IPS-15b (cell line): Measurements from ENCODE around the gene ATG13.

ENCODE experiments used
- H3K27me3 ChIP-seq: one replicate; pipeline ENCODE4 v1.6.1; 2013; ENCODE audit warnings: low read length; ENCODE audit not compliant: control insufficient read depth, insufficient read depth
- H3K36me3 ChIP-seq: one replicate; pipeline ENCODE4 v1.6.1; 2013; ENCODE audit warnings: low read length; ENCODE audit not compliant: control insufficient read depth, insufficient read depth
- H3K4me1 ChIP-seq: one replicate; pipeline ENCODE4 v1.6.1; 2013; ENCODE audit warnings: mild to moderate bottlenecking, low read length; ENCODE audit not compliant: control insufficient read depth, insufficient read depth
- H3K4me3 ChIP-seq: one replicate; pipeline ENCODE4 v1.5.1; 2013; ENCODE audit warnings: low read depth, low read length
- H3K9ac ChIP-seq: one replicate; pipeline ENCODE4 v1.6.1; 2013; ENCODE audit warnings: low read depth, mild to moderate bottlenecking, low read length
- H3K9me3 ChIP-seq: one replicate; pipeline ENCODE4 v1.6.1; 2013; ENCODE audit warnings: mild to moderate bottlenecking, low read length; ENCODE audit not compliant: control insufficient read depth, insufficient read depth

The ATG13 gene

GRCh38 chr11:46672381-46672839, 55.1 kb downstream of the ATG13 start:
- Histone ChIP-seq H3K9ac (no peak overlapping the region), H3K36me3 (peaks cover 31% of the 10 kb centered on the region), H3K9me3 (no peaks in the 10 kb centered on the region), H3K27me3 (no peaks in the 10 kb centered on the region), H3K4me3 (no peak overlapping the region), H3K4me1 (peaks cover 16% of the 10 kb centered on the region)

DNA sequence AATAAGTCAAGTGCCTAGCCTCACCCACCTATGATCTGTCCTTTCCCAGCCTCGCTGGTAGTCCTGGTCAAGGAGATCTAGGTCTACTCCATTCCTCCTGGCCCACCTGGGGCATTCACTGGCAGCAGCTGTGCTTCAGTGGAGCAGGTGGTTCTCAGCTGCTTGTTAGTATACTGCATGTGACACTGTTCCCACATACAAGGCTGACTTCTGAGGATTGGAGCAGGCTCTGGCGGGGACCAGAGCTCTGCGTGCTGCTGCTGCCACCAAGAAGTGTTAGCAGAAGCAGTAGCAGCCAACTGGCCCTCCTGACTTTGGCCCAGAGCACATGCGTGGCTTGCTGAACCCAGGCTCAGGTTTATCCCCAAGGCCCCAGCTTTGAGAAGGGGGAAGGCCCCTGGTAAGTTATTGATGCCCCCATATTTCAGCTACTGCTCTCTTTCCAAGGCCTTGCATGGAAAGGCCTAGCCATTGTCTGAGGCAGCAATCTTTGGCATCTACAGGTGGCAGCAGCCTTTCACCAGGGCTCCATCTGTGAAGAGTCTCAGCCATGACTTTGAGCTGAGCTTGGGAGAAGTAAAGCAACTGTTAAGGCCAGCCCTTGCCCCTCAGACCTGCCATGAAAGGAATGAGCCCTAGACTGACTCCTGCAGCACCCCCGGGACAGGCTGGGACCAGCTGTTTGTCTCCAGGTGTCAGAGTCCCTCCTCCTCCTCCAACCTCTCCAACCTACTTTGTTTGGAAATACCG, 56.5 kb downstream of the ATG13 start:
- H3K9ac ChIP-seq: no peak overlapping the region
- peaks cover 16% of the 10 kb centered on the region for H3K4me1 ChIP-seq
- peaks cover 29% of the 10 kb centered on the region for H3K36me3 ChIP-seq
- H3K27me3 ChIP-seq: no peaks in the 10 kb centered on the region
- no peak overlapping the region for H3K4me3 ChIP-seq
- H3K9me3 ChIP-seq: no peaks in the 10 kb centered on the region

DNA sequence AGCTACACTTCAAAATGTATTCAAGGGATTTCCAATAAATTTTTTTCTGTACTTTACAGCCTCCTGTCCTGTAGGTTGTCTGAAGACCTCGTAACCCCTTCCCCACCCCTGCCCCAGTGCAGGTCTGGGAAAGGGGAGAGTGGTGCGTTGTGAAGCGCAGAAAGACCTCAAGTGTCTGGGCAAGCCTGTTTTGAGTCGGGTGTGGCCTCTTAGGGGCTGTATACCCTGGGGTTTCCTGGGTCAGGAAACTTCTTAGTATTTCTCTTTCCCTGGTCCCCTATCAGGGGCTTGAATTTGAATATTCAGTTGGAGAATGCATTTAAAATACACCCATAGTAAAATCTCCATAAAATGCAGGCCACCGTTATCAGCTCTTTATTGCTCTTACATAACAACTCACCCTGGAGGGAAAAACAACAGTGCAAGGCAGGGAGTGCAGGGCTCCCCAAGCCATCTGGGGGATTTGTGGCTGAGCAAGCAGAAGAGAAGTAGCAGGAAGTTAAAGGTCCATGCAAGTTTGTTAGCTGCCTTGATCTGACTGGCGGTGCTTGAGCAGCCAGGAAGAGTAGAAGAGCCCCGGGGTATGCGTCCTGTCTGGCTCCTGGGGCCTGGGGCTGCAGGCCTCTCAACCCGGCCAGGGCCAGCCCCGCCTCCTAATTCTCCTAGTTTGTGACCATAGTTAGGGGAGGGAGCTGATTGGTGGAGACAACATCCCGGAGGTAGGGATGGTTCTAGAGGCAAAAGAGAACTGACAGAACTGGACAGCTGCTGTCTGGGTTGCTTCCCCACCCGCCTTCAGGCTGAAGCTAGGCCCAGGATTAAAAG, 57.3 kb downstream of the ATG13 start:
- Histone ChIP-seq H3K4me1 (peaks cover 16% of the 10 kb centered on the region), H3K4me3 (no peak overlapping the region), H3K36me3 (peaks cover 30% of the 10 kb centered on the region), H3K9ac (no peak overlapping the region), H3K27me3 (no peaks in the 10 kb centered on the region), H3K9me3 (no peaks in the 10 kb centered on the region)

- Histone ChIP-seq H3K4me3 (no peak overlapping the region), H3K27me3 (no peaks in the 10 kb centered on the region), H3K36me3 (peaks cover 35% of the 10 kb centered on the region), H3K4me1 (peaks cover 16% of the 10 kb centered on the region), H3K9ac (no peak overlapping the region), H3K9me3 (no peaks in the 10 kb centered on the region)
These were observed 58.0 kb downstream of the ATG13 start for GRCh38 chr11:46675288-46675851.

DNA sequence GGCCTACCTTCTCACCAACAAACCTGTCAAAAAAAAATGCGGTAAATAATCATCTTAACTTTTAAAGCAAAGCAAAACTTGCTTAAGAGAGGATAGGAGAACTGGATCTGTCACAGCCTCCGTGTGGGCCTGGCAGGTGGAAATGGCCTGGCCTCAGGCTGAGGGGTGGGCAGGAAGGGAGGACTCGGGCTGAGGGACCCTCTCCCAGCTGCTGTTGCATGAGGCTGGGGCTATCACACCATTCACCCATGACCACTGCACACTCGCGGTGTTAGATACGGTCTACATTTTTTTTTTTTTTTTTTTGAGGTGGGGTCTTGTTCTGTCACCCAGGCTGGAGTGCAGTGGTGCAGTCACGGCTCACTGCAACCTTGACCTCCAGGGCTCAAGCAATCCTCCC, 58.6 kb downstream of the ATG13 start:
- H3K9ac ChIP-seq: no peak overlapping the region
- H3K4me3 ChIP-seq: no peak overlapping the region
- peaks cover 32% of the 10 kb centered on the region for H3K36me3 ChIP-seq

GRCh38 chr11:46676436-46677158, 59.2 kb downstream of the ATG13 start:
- Histone ChIP-seq H3K4me3 (no peak overlapping the region), H3K9me3 (no peaks in the 10 kb centered on the region), H3K9ac (no peak overlapping the region), H3K27me3 (no peaks in the 10 kb centered on the region), H3K4me1 (peaks cover 16% of the 10 kb centered on the region), H3K36me3 (peaks cover 32% of the 10 kb centered on the region)

More for the DNA sequence above, 58.6 kb downstream of the ATG13 start:
- Histone ChIP-seq H3K9me3 (no peaks in the 10 kb centered on the region), H3K27me3 (no peaks in the 10 kb centered on the region), H3K4me1 (peaks cover 16% of the 10 kb centered on the region)

DNA sequence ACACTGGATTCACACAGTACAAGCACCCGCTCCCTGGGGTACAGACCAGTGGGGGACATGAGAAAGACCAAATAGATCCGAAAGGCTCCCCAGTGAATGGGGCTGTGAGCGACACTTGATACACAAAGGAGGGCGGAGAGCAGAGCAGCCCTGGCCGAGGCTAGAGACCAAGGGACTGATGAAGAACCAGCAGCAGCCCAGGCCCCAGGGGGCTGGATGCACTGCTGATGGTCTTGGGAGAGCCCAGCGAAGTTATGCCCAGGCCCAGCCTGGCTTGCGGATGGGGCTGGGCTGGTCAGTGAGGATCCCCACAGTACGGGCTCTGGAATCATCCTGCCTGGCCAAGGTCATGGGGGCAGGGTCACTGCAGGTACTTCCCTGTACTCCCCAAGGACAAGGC, 59.8 kb downstream of the ATG13 start:
- H3K36me3 ChIP-seq: peaks cover 28% of the 10 kb centered on the region

GRCh38 chr11:46677991-46678740, 60.8 kb downstream of the ATG13 start:
- Histone ChIP-seq H3K36me3 (peaks cover 26% of the 10 kb centered on the region), H3K4me1 (peaks cover 16% of the 10 kb centered on the region), H3K9ac (no peak overlapping the region)

More for the DNA sequence above, 59.8 kb downstream of the ATG13 start:
- H3K4me1 ChIP-seq: peaks cover 16% of the 10 kb centered on the region
- no peaks in the 10 kb centered on the region for H3K27me3 ChIP-seq
- H3K9ac ChIP-seq: peak overlapping the region; percentile 47
- H3K4me3 ChIP-seq: no peak overlapping the region
- H3K9me3 ChIP-seq: no peaks in the 10 kb centered on the region

GRCh38 chr11:46678741-46679130, 61.4 kb downstream of the ATG13 start:
- H3K4me1 ChIP-seq: peaks cover 16% of the 10 kb centered on the region
- peaks cover 26% of the 10 kb centered on the region for H3K36me3 ChIP-seq
- no peak overlapping the region for H3K4me3 ChIP-seq
- no peaks in the 10 kb centered on the region for H3K27me3 ChIP-seq
- no peak overlapping the region for H3K9ac ChIP-seq
- H3K9me3 ChIP-seq: no peaks in the 10 kb centered on the region

More at GRCh38 chr11:46677991-46678740, 60.8 kb downstream of the ATG13 start:
- no peak overlapping the region for H3K4me3 ChIP-seq
- no peaks in the 10 kb centered on the region for H3K27me3 ChIP-seq
- H3K9me3 ChIP-seq: no peaks in the 10 kb centered on the region

DNA sequence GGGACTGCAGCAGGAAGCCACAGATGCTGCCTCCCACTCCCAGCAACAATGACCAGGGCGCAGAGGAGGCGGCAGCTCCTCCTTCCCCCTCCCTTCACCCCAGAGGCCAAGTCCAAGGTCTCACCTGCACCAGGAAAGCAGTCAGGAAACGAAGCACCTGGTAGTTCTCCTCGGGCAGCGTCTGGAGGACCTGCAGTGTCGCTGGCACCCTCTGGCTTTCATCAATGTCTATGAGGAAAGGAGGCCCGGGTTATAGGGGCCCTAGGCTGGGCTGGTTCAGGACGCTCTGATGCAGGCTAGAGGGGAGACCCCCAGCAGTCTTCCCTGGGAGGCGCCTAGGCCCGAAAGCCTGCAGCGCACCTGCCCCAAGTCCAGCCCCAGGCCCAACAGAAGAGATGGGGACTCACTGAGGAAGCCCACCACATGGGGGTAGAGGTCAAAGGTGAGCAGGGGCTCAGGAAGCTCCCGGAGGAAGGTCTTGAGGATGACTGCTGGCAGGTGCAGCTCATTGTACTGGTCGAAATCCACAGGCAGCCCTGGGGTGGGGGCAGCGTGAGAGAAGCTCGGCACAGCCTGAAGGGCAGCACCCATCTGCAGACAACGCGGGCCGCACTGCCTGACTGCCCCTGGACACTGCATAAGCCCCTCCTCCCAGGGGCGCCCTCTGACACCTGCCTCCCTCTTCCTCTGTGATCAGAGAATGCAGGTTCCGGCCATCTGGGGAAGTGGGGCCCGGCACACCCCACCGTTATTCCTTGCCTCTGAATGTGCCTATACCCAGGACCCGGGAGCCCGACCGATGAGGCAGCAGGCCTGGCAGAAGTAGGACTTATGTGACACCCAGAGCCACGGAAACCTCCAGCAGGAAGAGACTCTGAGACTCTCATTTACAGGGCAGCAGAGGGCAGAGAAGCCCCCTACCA, 62.1 kb downstream of the ATG13 start:
- Histone ChIP-seq H3K4me3 (no peak overlapping the region), H3K9ac (no peak overlapping the region), H3K36me3 (peaks cover 26% of the 10 kb centered on the region)

More for the DNA sequence above, 62.1 kb downstream of the ATG13 start:
- Histone ChIP-seq H3K4me1 (peaks cover 10% of the 10 kb centered on the region), H3K9me3 (no peaks in the 10 kb centered on the region), H3K27me3 (no peaks in the 10 kb centered on the region)
